ENCODE results near the gene PHOX2A.

The PHOX2A gene

DNA sequence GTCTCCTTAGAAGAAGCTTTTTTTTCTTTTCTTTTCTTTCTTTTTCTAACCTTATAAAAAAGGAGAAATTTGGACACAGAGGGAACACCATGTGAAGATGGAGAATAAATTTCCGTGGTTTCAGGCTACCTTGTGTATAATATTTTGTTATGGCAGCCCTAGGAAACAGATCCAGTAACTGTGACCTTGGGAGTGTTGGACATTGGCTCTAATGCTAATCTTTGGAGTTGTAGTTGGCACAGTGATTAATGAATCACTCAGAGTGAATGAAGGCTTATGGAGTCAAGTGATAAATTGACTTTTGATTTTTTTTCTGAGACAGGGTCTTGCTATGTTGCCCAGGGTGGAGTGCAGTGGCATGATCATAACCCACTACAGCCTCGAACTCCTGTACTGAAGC is 15.5 kb upstream of the PHOX2A start:
- Histone ChIP-seq H3K79me2 (ENCODE audit: insufficient read depth, low read length) (no peaks in the 10 kb centered on the region), H4K20me1 (ENCODE audit: insufficient read depth, low read length, poor library complexity, severe bottlenecking) (no peaks in the 10 kb centered on the region), H3K4me1 (ENCODE audit: insufficient read depth, low read length, poor library complexity, severe bottlenecking) (peaks cover 3% of the 10 kb centered on the region), H3K9ac (ENCODE audit: low read depth, low read length, poor library complexity, severe bottlenecking) (no peak overlapping the region), H3K9me2 (replicated peaks; ENCODE audit: low read depth, low read length) (no peaks in the 10 kb centered on the region), H3K9me3 (ENCODE audit: insufficient read depth, low read depth, low read length) (no peaks in the 10 kb centered on the region), H3F3A (ENCODE audit: low read depth) (no peaks in the 10 kb centered on the region), H3K36me3 (ENCODE audit: insufficient read depth, low read length) (no peaks in the 10 kb centered on the region), H3K4me3 (ENCODE audit: low read length, poor library complexity, severe bottlenecking) (no peak overlapping the region), H3K4me2 (ENCODE audit: low read depth, low read length, poor library complexity, severe bottlenecking) (no peak overlapping the region), H3K27me3 (ENCODE audit: insufficient read depth, low read length, poor library complexity, severe bottlenecking) (no peaks in the 10 kb centered on the region), H2AFZ (ENCODE audit: low read length) (no peak overlapping the region)
- TF ChIP-seq, protein P1, sequence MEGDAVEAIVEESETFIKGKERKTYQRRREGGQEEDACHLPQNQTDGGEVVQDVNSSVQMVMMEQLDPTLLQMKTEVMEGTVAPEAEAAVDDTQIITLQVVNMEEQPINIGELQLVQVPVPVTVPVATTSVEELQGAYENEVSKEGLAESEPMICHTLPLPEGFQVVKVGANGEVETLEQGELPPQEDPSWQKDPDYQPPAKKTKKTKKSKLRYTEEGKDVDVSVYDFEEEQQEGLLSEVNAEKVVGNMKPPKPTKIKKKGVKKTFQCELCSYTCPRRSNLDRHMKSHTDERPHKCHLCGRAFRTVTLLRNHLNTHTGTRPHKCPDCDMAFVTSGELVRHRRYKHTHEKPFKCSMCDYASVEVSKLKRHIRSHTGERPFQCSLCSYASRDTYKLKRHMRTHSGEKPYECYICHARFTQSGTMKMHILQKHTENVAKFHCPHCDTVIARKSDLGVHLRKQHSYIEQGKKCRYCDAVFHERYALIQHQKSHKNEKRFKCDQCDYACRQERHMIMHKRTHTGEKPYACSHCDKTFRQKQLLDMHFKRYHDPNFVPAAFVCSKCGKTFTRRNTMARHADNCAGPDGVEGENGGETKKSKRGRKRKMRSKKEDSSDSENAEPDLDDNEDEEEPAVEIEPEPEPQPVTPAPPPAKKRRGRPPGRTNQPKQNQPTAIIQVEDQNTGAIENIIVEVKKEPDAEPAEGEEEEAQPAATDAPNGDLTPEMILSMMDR (conservative IDR thresholded peaks at IDR 0.05; ENCODE audit: low read length), result no peak
- no peak for TF ChIP-seq EZH2phosphoT487 (IDR thresholded peaks at IDR 0.05; ENCODE audit: borderline replicate concordance)

DNA sequence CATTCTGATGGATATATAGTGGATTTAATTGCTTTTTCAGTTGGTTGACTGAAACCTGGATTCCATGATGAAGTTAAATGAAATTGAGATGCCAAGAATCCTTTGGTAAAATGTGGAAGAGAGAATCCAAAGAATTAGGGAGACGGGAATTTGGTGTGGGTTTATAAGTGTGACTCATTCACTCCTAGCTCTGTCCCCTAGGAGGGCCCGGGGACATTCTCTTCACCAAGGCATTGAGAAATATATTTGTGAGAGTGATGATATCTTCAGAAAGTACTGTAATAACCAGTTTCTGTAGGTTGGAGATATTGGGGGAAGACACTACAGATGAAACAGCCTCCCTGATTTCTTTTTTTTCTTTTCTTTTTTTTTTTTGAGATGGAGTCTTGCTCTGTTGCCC is 13.6 kb upstream of the PHOX2A start:
- TF ChIP-seq EZH2phosphoT487 (IDR thresholded peaks at IDR 0.05; ENCODE audit: borderline replicate concordance), result no peak
- TF ChIP-seq, protein P1 (conservative IDR thresholded peaks at IDR 0.05; ENCODE audit: low read length), result no peak
- peaks cover 4% of the 10 kb centered on the region for H3K4me1 ChIP-seq (ENCODE audit: insufficient read depth, low read length, poor library complexity, severe bottlenecking)

DNA sequence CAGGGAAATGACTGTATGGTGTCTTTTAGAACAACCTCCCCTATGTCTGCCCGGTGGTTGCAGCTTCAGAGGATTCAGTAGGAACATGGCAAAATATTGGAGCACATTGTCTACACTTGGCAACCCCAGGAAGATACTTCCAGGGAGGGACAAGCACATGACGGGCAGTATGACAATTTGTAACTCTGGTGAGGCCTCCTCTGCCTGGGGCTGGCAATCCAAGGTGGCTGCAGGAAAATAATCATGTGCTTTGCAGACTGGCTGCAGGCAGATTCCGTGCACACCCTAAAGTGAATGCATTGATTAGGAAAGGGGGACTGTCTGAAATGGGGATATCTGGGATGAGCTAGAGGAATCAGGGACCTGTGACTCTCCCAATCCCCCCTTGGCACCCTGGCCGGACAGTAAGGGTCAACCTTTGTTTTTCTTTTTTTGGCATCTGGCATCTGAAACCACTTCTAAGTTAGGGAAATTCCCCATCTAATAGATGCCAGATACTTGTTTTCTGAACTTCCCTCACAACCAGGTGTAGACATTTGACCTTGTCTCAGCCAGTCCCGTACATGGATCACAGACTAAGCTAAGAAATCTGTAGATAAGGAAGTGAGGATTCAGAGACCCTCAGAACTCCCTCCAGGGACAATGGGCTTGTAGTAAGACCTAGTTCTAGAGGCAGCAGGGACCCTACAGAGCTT is 10.5 kb upstream of the PHOX2A start:
- H3K9me3 ChIP-seq (ENCODE audit: insufficient read depth, low read depth, low read length), result no peaks in the 10 kb centered on the region
- no peak for TF ChIP-seq EZH2phosphoT487 (IDR thresholded peaks at IDR 0.05; ENCODE audit: borderline replicate concordance)
- TF ChIP-seq, protein P1 (conservative IDR thresholded peaks at IDR 0.05; ENCODE audit: low read length), result no peak
- no peaks in the 10 kb centered on the region for H3K27me3 ChIP-seq (ENCODE audit: insufficient read depth, low read length, poor library complexity, severe bottlenecking)
- no peaks in the 10 kb centered on the region for H4K20me1 ChIP-seq (ENCODE audit: insufficient read depth, low read length, poor library complexity, severe bottlenecking)
- no peak overlapping the region for H2AFZ ChIP-seq (ENCODE audit: low read length)
- H3F3A ChIP-seq (ENCODE audit: low read depth), result no peaks in the 10 kb centered on the region
- peaks cover 4% of the 10 kb centered on the region for H3K4me1 ChIP-seq (ENCODE audit: insufficient read depth, low read length, poor library complexity, severe bottlenecking)
- H3K9me2 ChIP-seq (replicated peaks; ENCODE audit: low read depth, low read length), result no peaks in the 10 kb centered on the region
- H3K9ac ChIP-seq (ENCODE audit: low read depth, low read length, poor library complexity, severe bottlenecking), result no peak overlapping the region
- no peak overlapping the region for H3K4me3 ChIP-seq (ENCODE audit: low read length, poor library complexity, severe bottlenecking)
- no peaks in the 10 kb centered on the region for H3K36me3 ChIP-seq (ENCODE audit: insufficient read depth, low read length)
- no peaks in the 10 kb centered on the region for H3K79me2 ChIP-seq (ENCODE audit: insufficient read depth, low read length)
- no peak overlapping the region for H3K4me2 ChIP-seq (ENCODE audit: low read depth, low read length, poor library complexity, severe bottlenecking)

More for the DNA sequence above, 13.6 kb upstream of the PHOX2A start:
- Histone ChIP-seq H3K27me3 (ENCODE audit: insufficient read depth, low read length, poor library complexity, severe bottlenecking) (no peaks in the 10 kb centered on the region), H3K9me3 (ENCODE audit: insufficient read depth, low read depth, low read length) (no peaks in the 10 kb centered on the region), H3K4me2 (ENCODE audit: low read depth, low read length, poor library complexity, severe bottlenecking) (no peak overlapping the region), H4K20me1 (ENCODE audit: insufficient read depth, low read length, poor library complexity, severe bottlenecking) (no peaks in the 10 kb centered on the region), H2AFZ (ENCODE audit: low read length) (no peak overlapping the region), H3K9me2 (replicated peaks; ENCODE audit: low read depth, low read length) (no peaks in the 10 kb centered on the region), H3F3A (ENCODE audit: low read depth) (no peaks in the 10 kb centered on the region), H3K9ac (ENCODE audit: low read depth, low read length, poor library complexity, severe bottlenecking) (no peak overlapping the region), H3K79me2 (ENCODE audit: insufficient read depth, low read length) (no peaks in the 10 kb centered on the region), H3K4me3 (ENCODE audit: low read length, poor library complexity, severe bottlenecking) (no peak overlapping the region), H3K36me3 (ENCODE audit: insufficient read depth, low read length) (no peaks in the 10 kb centered on the region)

All from Loucy (cell line).